PFSK-1 (cell line): ENCODE data around the gene NYNRIN.

ENCODE experiments used
- FOXP2 ChIP-seq: optimal IDR thresholded peaks from 2 replicates; pipeline ENCODE3; 2011; ENCODE audit warnings: borderline replicate concordance, control low read depth, inconsistent platforms; ENCODE audit not compliant: insufficient read depth; ENCODE audit errors: extremely low read length, extremely low read depth
- POLR2AphosphoS5 ChIP-seq: IDR thresholded peaks from 2 replicates; pipeline ENCODE4 v1.6.1; 2012; ENCODE audit warnings: low read depth, mild to moderate bottlenecking, control low read depth, low read length, moderate library complexity
- SIN3A ChIP-seq: IDR thresholded peaks from 2 replicates; pipeline ENCODE4 v1.6.1; 2012; ENCODE audit warnings: mild to moderate bottlenecking, low read length, moderate library complexity, borderline replicate concordance; ENCODE audit not compliant: insufficient read depth
- TAF1 ChIP-seq: IDR thresholded peaks from 2 replicates; pipeline ENCODE4 v1.6.1; 2012; ENCODE audit warnings: low read length, control low read depth, borderline replicate concordance; ENCODE audit not compliant: insufficient read depth
- TF ChIP-seq, protein P1 (sequence below), 2 experiments: IDR thresholded peaks; 2 replicates each; pipeline versions ENCODE4 v1.6.1 to v1.8.0; 2011 to 2012; ENCODE audit warnings: low read depth in 2 of 2, low read length in 2 of 2, control low read depth in 1 of 2, inconsistent platforms in 1 of 2, mild to moderate bottlenecking in 1 of 2, moderate library complexity in 1 of 2; ENCODE audit not compliant: insufficient read depth in 1 of 2

Gene NYNRIN

DNA sequence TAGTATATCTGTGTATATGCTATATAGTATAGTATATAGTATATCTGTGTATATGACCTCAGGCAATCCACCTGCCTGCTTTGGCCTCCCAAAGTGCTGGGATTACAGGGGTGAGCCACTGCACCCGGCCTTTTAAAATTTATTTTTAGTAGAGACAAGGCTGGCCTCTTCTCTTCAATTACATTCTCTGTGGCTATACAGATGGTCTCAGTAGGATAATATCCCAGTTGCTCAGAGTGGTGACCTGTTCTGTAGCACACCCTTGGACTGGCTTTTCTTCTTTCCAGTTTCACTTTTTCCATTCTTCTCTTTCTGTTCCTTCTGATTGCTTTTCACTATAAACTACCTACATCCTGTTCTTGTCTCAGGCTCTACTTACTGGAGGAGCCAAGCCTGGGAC lies 34.0 kb upstream of the NYNRIN start:
- TF ChIP-seq SIN3A (no peak), POLR2AphosphoS5 (no peak), FOXP2 (no peak), TAF1 (no peak)

DNA sequence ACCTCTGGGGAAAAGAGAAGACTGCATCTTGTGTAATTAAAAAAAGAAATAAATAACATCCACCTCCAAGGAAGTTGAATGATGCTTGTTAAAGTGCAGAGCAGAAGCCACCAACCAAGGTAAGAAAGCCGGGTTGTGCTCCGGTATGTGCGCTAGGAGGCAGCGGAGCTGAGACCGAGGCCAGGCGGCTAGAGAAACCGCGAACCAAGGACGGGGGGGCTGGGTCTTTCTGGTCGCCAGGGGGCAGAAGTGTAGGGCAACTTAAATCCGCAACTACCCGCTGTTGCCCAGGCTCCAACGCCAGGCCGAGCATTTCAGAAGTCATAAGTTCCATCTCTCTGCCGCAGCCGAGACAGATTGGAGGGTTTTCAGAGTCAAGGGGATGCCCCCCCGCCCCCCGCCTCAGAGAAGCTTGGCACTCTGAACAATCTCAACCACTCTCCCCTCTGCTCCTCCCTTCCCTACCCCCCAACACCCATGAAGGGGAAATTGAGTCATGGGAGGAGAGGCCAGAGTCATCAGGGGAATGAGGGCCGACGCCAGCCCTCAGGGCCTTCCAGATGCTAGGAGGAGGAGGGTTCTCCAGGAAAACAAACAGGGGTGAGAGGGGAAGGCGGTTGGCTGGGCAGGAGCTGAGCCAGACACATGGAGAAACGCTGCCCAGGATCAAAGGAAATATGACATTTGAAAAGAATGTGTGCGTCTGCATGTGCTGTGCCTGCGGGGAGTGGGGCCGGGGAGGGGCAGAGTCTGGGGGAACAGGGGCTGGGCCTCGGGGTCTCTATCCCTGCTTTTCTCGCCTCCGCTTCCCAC lies 33.0 kb upstream of the NYNRIN start:
- TF ChIP-seq POLR2AphosphoS5 (no peak), FOXP2 (no peak), TAF1 (no peak), SIN3A (no peak)
- TF ChIP-seq, protein P1, sequence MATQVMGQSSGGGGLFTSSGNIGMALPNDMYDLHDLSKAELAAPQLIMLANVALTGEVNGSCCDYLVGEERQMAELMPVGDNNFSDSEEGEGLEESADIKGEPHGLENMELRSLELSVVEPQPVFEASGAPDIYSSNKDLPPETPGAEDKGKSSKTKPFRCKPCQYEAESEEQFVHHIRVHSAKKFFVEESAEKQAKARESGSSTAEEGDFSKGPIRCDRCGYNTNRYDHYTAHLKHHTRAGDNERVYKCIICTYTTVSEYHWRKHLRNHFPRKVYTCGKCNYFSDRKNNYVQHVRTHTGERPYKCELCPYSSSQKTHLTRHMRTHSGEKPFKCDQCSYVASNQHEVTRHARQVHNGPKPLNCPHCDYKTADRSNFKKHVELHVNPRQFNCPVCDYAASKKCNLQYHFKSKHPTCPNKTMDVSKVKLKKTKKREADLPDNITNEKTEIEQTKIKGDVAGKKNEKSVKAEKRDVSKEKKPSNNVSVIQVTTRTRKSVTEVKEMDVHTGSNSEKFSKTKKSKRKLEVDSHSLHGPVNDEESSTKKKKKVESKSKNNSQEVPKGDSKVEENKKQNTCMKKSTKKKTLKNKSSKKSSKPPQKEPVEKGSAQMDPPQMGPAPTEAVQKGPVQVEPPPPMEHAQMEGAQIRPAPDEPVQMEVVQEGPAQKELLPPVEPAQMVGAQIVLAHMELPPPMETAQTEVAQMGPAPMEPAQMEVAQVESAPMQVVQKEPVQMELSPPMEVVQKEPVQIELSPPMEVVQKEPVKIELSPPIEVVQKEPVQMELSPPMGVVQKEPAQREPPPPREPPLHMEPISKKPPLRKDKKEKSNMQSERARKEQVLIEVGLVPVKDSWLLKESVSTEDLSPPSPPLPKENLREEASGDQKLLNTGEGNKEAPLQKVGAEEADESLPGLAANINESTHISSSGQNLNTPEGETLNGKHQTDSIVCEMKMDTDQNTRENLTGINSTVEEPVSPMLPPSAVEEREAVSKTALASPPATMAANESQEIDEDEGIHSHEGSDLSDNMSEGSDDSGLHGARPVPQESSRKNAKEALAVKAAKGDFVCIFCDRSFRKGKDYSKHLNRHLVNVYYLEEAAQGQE (IDR thresholded peaks at IDR 0.05; ENCODE audit: insufficient read depth in 1 of 2, low read depth in 2 of 2, low read length in 2 of 2) = no peak

DNA sequence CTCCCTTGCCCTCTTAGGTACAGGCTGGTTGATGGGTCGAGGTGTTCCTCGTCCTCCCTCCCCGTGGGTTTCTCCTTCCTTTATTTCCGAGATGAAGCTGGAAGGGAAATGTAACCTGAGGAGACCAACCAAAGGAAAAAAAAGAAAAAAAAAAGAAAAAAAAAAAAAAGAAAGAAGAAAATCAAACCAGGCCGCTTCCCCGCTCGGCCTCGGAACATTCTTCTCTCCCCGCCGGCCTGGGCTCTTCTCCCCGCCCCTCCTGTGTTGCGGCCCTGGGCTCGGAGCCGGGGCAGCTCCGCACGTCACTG lies 32.4 kb upstream of the NYNRIN start:
- TF ChIP-seq FOXP2 (no peak), SIN3A (0 out of 2 replicates have a peak, but pooled peaks have one; percentile 46), POLR2AphosphoS5 (peak; percentile 29; the same call in 1 of the 2 replicates), TAF1 (no peak)
- TF ChIP-seq, protein P1 (IDR thresholded peaks at IDR 0.05; ENCODE audit: insufficient read depth in 1 of 2, low read depth in 2 of 2, low read length in 2 of 2) = no peak

DNA sequence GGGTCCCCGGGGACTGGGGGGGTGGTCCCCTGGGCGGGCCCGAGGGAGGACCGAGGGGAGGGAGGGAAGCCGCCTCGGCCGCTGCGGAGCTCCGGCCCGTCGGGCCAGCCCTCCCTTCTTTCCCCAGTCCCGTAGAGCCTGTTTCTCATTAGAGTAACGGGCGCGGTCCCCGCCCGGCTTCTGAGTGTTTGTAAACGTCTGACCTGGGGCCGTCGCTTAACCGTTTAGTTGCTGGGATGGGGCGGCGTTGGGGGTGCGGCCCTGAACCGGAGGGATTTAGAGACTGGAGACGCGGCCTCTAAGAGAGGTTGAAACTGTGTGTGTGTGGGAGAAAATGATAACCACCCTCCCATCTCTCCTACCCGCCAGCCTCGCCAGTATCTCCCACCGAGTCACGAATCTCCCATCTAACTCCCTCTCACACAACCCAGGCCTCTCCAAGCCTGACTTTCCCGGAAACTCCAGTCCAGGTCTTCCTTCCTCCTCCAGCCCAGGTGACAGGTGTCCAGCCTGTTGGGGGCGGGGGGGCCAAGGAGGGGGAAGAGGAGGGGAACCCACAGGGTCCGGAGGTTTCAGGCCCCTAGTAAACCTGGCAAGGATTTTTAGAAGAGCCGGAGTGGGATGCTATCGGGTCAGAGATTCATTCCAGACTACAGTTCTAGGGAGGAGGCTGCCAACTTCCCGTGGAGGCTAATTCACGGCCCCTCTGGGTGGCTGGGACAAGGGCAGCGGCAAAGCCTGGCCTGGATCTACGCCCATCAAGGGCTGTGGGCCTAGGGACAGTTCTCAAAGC lies 31.9 kb upstream of the NYNRIN start:
- TF ChIP-seq TAF1 (0 out of 2 replicates have a peak, but pooled peaks have one; percentile 4), POLR2AphosphoS5 (no peak), FOXP2 (peak; percentile 75), SIN3A (peak; percentile 11; the same call in 1 of the 2 replicates)
- TF ChIP-seq, protein P1 (IDR thresholded peaks at IDR 0.05; ENCODE audit: insufficient read depth in 1 of 2, low read depth in 2 of 2, low read length in 2 of 2) = no peak

DNA sequence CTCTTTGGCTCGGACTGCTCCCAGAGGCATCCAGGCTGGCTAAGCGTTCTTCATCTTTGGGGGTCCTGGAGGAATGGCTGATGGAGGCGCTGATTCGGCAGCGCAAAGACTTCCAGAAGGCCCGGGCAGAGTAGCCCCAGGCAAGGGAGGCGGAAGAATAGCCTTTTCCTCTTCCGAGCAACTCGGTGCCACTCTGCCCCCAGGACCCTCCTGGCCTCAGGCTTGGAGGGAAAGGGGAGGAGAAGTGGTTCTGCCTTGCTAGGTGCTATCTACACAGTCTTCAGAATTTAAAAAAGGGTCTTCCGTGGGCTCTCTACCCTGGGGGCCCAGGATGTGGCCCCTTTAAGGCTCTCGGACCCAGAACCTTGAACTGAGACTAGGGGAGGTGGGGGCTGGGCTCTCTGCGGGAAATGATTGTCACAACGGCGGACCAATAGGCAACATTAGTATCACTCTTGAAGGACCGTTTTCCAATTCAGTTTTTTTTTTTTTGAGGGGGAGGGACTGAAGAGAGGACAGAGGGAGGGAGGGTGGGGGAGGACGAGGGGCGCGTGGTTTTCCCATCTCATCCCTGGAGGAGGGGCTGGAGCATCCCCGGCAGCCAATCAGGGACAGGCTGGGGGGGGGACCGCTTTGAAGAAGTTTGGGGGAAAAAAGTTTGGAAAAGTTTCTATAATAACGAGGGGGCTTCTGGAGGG lies 31.1 kb upstream of the NYNRIN start, which contains the start of gene NFATC4:
NFATC4 (plus strand) TSS at position 671 of the 698 bp plus-strand sequence. CDS start 157 bp downstream, outside the sequence.
- no peak for TF ChIP-seq FOXP2
- TF ChIP-seq TAF1 = no peak
- TF ChIP-seq SIN3A = no peak
- TF ChIP-seq POLR2AphosphoS5 = no peak
- TF ChIP-seq, protein P1 (IDR thresholded peaks at IDR 0.05; ENCODE audit: insufficient read depth in 1 of 2, low read depth in 2 of 2, low read length in 2 of 2) = no peak
